HCT116 (cell line): ENCODE data around the gene CYGB.

Experiments used
- CTCF ChIP-seq, 3 experiments: fragments of 200-600 bp in 1 of 3; sonication (generic) in 1 of 3; IDR thresholded peaks in 2 of 3; conservative IDR thresholded peaks in 1 of 3; 2 replicates each; pipeline ENCODE4 v1.5.1; 2012 to 2017; ENCODE audit warnings: low read depth in 2 of 3, low read length in 2 of 3, antibody characterized with exemption in 1 of 3, borderline replicate concordance in 1 of 3, control low read depth in 1 of 3, mild to moderate bottlenecking in 1 of 3, mixed read lengths in 1 of 3, mixed run types in 1 of 3, moderate library complexity in 1 of 3; ENCODE audit not compliant: insufficient read depth in 1 of 3
- POLR2A ChIP-seq: IDR thresholded peaks from 2 replicates; pipeline ENCODE4 v1.7.0; 2011; ENCODE audit warnings: borderline replicate concordance; ENCODE audit not compliant: insufficient read depth, insufficient read length; ENCODE audit errors: extremely low read depth

GRCh38 chr17:76574166-76574565 is 36.7 kb upstream of the CYGB start:
- TF ChIP-seq CTCF (IDR thresholded peaks at IDR 0.05 in 2 of 3, conservative IDR thresholded peaks at IDR 0.05 in 1 of 3; ENCODE audit: borderline replicate concordance in 1 of 3, insufficient read depth in 1 of 3, low read depth in 2 of 3, low read length in 2 of 3) = no peak
- TF ChIP-seq POLR2A = no peak
